ENCODE measurements around the gene ELAC1. TPM values are rescaled to one million over a fixed set of nuclear protein-coding genes. Genes with fewer than 3 reads are reported as not detected.

Gene ELAC1
- total and polyA plus RNA-seq, 2 of the 8 experiments (the other 6 are each of a cell fraction or from before 2014, with no cell fraction given): 2.3 to 3.4 TPM

DNA sequence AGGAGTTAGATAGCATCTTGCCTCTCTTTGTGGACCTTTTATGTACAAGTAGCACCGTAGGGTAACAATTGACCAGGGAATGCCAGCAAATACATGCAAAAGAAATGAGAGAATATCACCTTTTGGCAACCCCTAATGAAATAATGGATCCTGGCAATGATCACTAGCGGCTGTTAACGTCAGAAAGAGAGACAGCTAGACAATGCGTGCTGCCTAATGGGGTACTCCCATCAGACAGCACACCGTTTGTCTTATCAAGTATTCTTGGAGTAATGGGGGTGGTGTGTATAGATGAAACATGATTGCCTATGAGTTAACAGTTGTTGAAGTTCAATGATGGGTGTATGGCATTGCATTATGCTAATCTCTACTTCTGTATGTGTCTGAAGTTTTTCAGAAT lies 1.6 kb downstream of the ELAC1 start (continued):
- TF ChIP-seq, protein P1, sequence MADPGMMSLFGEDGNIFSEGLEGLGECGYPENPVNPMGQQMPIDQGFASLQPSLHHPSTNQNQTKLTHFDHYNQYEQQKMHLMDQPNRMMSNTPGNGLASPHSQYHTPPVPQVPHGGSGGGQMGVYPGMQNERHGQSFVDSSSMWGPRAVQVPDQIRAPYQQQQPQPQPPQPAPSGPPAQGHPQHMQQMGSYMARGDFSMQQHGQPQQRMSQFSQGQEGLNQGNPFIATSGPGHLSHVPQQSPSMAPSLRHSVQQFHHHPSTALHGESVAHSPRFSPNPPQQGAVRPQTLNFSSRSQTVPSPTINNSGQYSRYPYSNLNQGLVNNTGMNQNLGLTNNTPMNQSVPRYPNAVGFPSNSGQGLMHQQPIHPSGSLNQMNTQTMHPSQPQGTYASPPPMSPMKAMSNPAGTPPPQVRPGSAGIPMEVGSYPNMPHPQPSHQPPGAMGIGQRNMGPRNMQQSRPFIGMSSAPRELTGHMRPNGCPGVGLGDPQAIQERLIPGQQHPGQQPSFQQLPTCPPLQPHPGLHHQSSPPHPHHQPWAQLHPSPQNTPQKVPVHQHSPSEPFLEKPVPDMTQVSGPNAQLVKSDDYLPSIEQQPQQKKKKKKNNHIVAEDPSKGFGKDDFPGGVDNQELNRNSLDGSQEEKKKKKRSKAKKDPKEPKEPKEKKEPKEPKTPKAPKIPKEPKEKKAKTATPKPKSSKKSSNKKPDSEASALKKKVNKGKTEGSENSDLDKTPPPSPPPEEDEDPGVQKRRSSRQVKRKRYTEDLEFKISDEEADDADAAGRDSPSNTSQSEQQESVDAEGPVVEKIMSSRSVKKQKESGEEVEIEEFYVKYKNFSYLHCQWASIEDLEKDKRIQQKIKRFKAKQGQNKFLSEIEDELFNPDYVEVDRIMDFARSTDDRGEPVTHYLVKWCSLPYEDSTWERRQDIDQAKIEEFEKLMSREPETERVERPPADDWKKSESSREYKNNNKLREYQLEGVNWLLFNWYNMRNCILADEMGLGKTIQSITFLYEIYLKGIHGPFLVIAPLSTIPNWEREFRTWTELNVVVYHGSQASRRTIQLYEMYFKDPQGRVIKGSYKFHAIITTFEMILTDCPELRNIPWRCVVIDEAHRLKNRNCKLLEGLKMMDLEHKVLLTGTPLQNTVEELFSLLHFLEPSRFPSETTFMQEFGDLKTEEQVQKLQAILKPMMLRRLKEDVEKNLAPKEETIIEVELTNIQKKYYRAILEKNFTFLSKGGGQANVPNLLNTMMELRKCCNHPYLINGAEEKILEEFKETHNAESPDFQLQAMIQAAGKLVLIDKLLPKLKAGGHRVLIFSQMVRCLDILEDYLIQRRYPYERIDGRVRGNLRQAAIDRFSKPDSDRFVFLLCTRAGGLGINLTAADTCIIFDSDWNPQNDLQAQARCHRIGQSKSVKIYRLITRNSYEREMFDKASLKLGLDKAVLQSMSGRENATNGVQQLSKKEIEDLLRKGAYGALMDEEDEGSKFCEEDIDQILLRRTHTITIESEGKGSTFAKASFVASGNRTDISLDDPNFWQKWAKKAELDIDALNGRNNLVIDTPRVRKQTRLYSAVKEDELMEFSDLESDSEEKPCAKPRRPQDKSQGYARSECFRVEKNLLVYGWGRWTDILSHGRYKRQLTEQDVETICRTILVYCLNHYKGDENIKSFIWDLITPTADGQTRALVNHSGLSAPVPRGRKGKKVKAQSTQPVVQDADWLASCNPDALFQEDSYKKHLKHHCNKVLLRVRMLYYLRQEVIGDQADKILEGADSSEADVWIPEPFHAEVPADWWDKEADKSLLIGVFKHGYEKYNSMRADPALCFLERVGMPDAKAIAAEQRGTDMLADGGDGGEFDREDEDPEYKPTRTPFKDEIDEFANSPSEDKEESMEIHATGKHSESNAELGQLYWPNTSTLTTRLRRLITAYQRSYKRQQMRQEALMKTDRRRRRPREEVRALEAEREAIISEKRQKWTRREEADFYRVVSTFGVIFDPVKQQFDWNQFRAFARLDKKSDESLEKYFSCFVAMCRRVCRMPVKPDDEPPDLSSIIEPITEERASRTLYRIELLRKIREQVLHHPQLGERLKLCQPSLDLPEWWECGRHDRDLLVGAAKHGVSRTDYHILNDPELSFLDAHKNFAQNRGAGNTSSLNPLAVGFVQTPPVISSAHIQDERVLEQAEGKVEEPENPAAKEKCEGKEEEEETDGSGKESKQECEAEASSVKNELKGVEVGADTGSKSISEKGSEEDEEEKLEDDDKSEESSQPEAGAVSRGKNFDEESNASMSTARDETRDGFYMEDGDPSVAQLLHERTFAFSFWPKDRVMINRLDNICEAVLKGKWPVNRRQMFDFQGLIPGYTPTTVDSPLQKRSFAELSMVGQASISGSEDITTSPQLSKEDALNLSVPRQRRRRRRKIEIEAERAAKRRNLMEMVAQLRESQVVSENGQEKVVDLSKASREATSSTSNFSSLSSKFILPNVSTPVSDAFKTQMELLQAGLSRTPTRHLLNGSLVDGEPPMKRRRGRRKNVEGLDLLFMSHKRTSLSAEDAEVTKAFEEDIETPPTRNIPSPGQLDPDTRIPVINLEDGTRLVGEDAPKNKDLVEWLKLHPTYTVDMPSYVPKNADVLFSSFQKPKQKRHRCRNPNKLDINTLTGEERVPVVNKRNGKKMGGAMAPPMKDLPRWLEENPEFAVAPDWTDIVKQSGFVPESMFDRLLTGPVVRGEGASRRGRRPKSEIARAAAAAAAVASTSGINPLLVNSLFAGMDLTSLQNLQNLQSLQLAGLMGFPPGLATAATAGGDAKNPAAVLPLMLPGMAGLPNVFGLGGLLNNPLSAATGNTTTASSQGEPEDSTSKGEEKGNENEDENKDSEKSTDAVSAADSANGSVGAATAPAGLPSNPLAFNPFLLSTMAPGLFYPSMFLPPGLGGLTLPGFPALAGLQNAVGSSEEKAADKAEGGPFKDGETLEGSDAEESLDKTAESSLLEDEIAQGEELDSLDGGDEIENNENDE (IDR thresholded peaks at IDR 0.05; ENCODE audit: insufficient replicate concordance, low read length): no peak
- TF ChIP-seq HDAC6 (IDR thresholded peaks at IDR 0.05; ENCODE audit: low read depth, low read length) (no peak), BRCA1 (IDR thresholded peaks at IDR 0.05; ENCODE audit: low read depth, low read length) (no peak)

All from H1 (cell line).